ENCODE measurements around the gene GNA12.
"Not testable (repeated sequence)": the region's sequence is repeated elsewhere in the genome, so short reads cannot be mapped to it uniquely, and the experiment has no call there.

GNA12 gene

GRCh38 chr7:2758673-2759616 is 85.2 kb downstream of the GNA12 start:
- in situ Hi-C loops (cut with MboI; ENCODE audit: low sequenced_read_pairs), result no loop called here

GRCh38 chr7:2757904-2758672 is 86.0 kb downstream of the GNA12 start:
- in situ Hi-C loops (cut with MboI; ENCODE audit: low sequenced_read_pairs), result no loop called here

GRCh38 chr7:2757361-2757903 is 86.7 kb downstream of the GNA12 start:
- in situ Hi-C loops (cut with MboI; ENCODE audit: low sequenced_read_pairs), result no loop called here

GRCh38 chr7:2755531-2755930 is 88.6 kb downstream of the GNA12 start:
- in situ Hi-C loops (cut with MboI; ENCODE audit: low sequenced_read_pairs), result no loop called here

GRCh38 chr7:2754912-2755311 is 89.2 kb downstream of the GNA12 start:
- in situ Hi-C loops (cut with MboI; ENCODE audit: low sequenced_read_pairs), result no loop called here

- in situ Hi-C loops (cut with MboI; ENCODE audit: low sequenced_read_pairs), result no loop called here
These were observed 90.0 kb downstream of the GNA12 start for GRCh38 chr7:2754086-2754485.

GRCh38 chr7:2753148-2753547 is 91.0 kb downstream of the GNA12 start:
- in situ Hi-C loops (cut with MboI; ENCODE audit: low sequenced_read_pairs), result no loop called here

GRCh38 chr7:2751086-2751485 is 93.0 kb downstream of the GNA12 start:
- in situ Hi-C loops (cut with MboI; ENCODE audit: low sequenced_read_pairs), result no loop called here

- in situ Hi-C loops (cut with MboI; ENCODE audit: low sequenced_read_pairs), result no loop called here
These were observed 94.1 kb downstream of the GNA12 start for GRCh38 chr7:2750004-2750407.

- in situ Hi-C loops (cut with MboI; ENCODE audit: low sequenced_read_pairs), result not testable (repeated sequence)
These were observed 95.4 kb downstream of the GNA12 start for GRCh38 chr7:2748684-2749083.

- in situ Hi-C loops (cut with MboI; ENCODE audit: low sequenced_read_pairs), result not testable (repeated sequence)
These were observed 100.5 kb downstream of the GNA12 start for GRCh38 chr7:2743523-2744185.

GRCh38 chr7:2738766-2739549 is 105.2 kb downstream of the GNA12 start:
- in situ Hi-C loops (cut with MboI; ENCODE audit: low sequenced_read_pairs), result no loop called here

GRCh38 chr7:2737771-2738540 is 106.2 kb downstream of the GNA12 start:
- in situ Hi-C loops (cut with MboI; ENCODE audit: low sequenced_read_pairs), result no loop called here

- in situ Hi-C loops (cut with MboI; ENCODE audit: low sequenced_read_pairs), result not testable (repeated sequence)
These were observed 106.9 kb downstream of the GNA12 start for GRCh38 chr7:2737005-2737743.

GRCh38 chr7:2736411-2736914 is 107.6 kb downstream of the GNA12 start:
- in situ Hi-C loops (cut with MboI; ENCODE audit: low sequenced_read_pairs), result no loop called here

- in situ Hi-C loops (cut with MboI; ENCODE audit: low sequenced_read_pairs), result no loop called here
These were observed 108.4 kb downstream of the GNA12 start for GRCh38 chr7:2735744-2736143.

GRCh38 chr7:2734751-2735571 is 109.1 kb downstream of the GNA12 start:
- in situ Hi-C loops (cut with MboI; ENCODE audit: low sequenced_read_pairs), result no loop called here

Measured in HL-60/S4 treated with retinoic acid at 250 ng/mL for 4 days and 3 days (cell line).